Measurements from ENCODE around the gene ZSWIM4.
"Not testable (repeated sequence)": the region's sequence is repeated elsewhere in the genome, so short reads cannot be mapped to it uniquely, and the experiment has no call there.

The ZSWIM4 gene

GRCh38 chr19:13778847-13779246 is 16.4 kb upstream of the ZSWIM4 start:
- Histone ChIP-seq H3K27ac (no peak overlapping the region), H3K4me3 (no peak overlapping the region)
- DNase-seq (ENCODE audit: low spot score): no peak
- no peak for TF ChIP-seq CTCF (IDR thresholded peaks at IDR 0.05)

GRCh38 chr19:13779794-13780193 is 15.4 kb upstream of the ZSWIM4 start:
- not testable (repeated sequence) for H3K4me3 ChIP-seq; H3K27ac ChIP-seq; DNase-seq (ENCODE audit: low spot score)

GRCh38 chr19:13781547-13781946 is 13.7 kb upstream of the ZSWIM4 start:
- peak; percentile 94 for DNase-seq (ENCODE audit: low spot score)
- Histone ChIP-seq H3K4me3 (no peak overlapping the region), H3K27ac (peak overlapping the region; percentile 52 to 89)
- TF ChIP-seq CTCF (IDR thresholded peaks at IDR 0.05): no peak

GRCh38 chr19:13782537-13782936 is 12.7 kb upstream of the ZSWIM4 start:
- DNase-seq (ENCODE audit: low spot score): no peak
- no peak overlapping the region for H3K4me3 ChIP-seq
- TF ChIP-seq CTCF (IDR thresholded peaks at IDR 0.05): no peak
- no peak overlapping the region for H3K27ac ChIP-seq

GRCh38 chr19:13783565-13784500 is 11.4 kb upstream of the ZSWIM4 start:
- TF ChIP-seq CTCF (IDR thresholded peaks at IDR 0.05): no peak
- no peak for DNase-seq (ENCODE audit: low spot score)
- Histone ChIP-seq H3K4me3 (no peak overlapping the region), H3K27ac (no peak overlapping the region)

GRCh38 chr19:13784731-13785452 is 10.4 kb upstream of the ZSWIM4 start:
- TF ChIP-seq CTCF (IDR thresholded peaks at IDR 0.05): peak; percentile 78
- DNase-seq (ENCODE audit: low spot score): peak; percentile 86
- Histone ChIP-seq H3K27ac (peak overlapping the region; percentile 65 to 86), H3K4me3 (peak overlapping the region; percentile 35)

- Histone ChIP-seq H3K4me3 (no peak overlapping the region), H3K27ac (peak overlapping the region; percentile 91 to 98)
- no peak for TF ChIP-seq CTCF (IDR thresholded peaks at IDR 0.05)
- no peak for DNase-seq (ENCODE audit: low spot score)
Measured at GRCh38 chr19:13788991-13789390, 6.3 kb upstream of the ZSWIM4 start.

Measured in coronary artery (tissue), 2 donors.